ENCODE results near the gene PLXNB2.

PLXNB2 gene

GRCh38 chr22:50296658-50297490 lies 10.6 kb downstream of the PLXNB2 start:
- TF ChIP-seq CTCF (IDR thresholded peaks at IDR 0.05; ENCODE audit: low read depth, low read length) = no peak
- no peak for TF ChIP-seq EZH2phosphoT487 (IDR thresholded peaks at IDR 0.05; ENCODE audit: low read depth)
- Histone ChIP-seq H3K27me3 (ENCODE audit: low read depth, low read length) (no peaks in the 10 kb centered on the region), H2AFZ (ENCODE audit: low read depth, low read length) (no peak overlapping the region), H3K9me3 (ENCODE audit: insufficient read depth, low read length) (no peaks in the 10 kb centered on the region), H3K4me3 (ENCODE audit: low read length) (no peak overlapping the region), H4K20me1 (ENCODE audit: insufficient read depth, low read length) (peaks cover 70% of the 10 kb centered on the region), H3K79me2 (ENCODE audit: low read length) (peaks cover 83% of the 10 kb centered on the region), H3K4me1 (ENCODE audit: low read length) (peaks cover 32% of the 10 kb centered on the region), H3K9ac (ENCODE audit: low read length) (no peak overlapping the region), H3K4me2 (ENCODE audit: low read length) (no peak overlapping the region), H3K27ac (ENCODE audit: low read length) (no peak overlapping the region), H3K36me3 (replicated peaks; ENCODE audit: low read depth, low read length) (no peaks in the 10 kb centered on the region)

- H3K27ac ChIP-seq (ENCODE audit: low read length) = peak overlapping the region; percentile 4; the same call in 1 of the 2 replicates
- peak overlapping the region; percentile 31; the same call in 1 of the 2 replicates for H3K9ac ChIP-seq (ENCODE audit: low read length)
- H3K9me3 ChIP-seq (ENCODE audit: insufficient read depth, low read length) = no peaks in the 10 kb centered on the region
- H4K20me1 ChIP-seq (ENCODE audit: insufficient read depth, low read length) = peaks cover 70% of the 10 kb centered on the region
- H3K4me1 ChIP-seq (ENCODE audit: low read length) = peaks cover 32% of the 10 kb centered on the region
- peak overlapping the region; percentile 66 for H3K4me3 ChIP-seq (ENCODE audit: low read length)
- peak overlapping the region; percentile 79 for H3K4me2 ChIP-seq (ENCODE audit: low read length)
- no peaks in the 10 kb centered on the region for H3K27me3 ChIP-seq (ENCODE audit: low read depth, low read length)
- H2AFZ ChIP-seq (ENCODE audit: low read depth, low read length) = no peak overlapping the region
- TF ChIP-seq CTCF (IDR thresholded peaks at IDR 0.05; ENCODE audit: low read depth, low read length) (no peak), EZH2phosphoT487 (IDR thresholded peaks at IDR 0.05; ENCODE audit: low read depth) (no peak)
- H3K36me3 ChIP-seq (replicated peaks; ENCODE audit: low read depth, low read length) = no peaks in the 10 kb centered on the region
- H3K79me2 ChIP-seq (ENCODE audit: low read length) = peaks cover 68% of the 10 kb centered on the region
These were observed 13.2 kb downstream of the PLXNB2 start for GRCh38 chr22:50294319-50294656.

GRCh38 chr22:50293441-50294318 lies 13.8 kb downstream of the PLXNB2 start:
- H3K36me3 ChIP-seq (replicated peaks; ENCODE audit: low read depth, low read length) = no peaks in the 10 kb centered on the region
- peaks cover 65% of the 10 kb centered on the region for H3K79me2 ChIP-seq (ENCODE audit: low read length)
- H3K4me1 ChIP-seq (ENCODE audit: low read length) = peaks cover 32% of the 10 kb centered on the region
- H3K4me3 ChIP-seq (ENCODE audit: low read length) = peak overlapping the region; percentile 66
- no peaks in the 10 kb centered on the region for H3K9me3 ChIP-seq (ENCODE audit: insufficient read depth, low read length)
- no peak overlapping the region for H2AFZ ChIP-seq (ENCODE audit: low read depth, low read length)
- peaks cover 67% of the 10 kb centered on the region for H4K20me1 ChIP-seq (ENCODE audit: insufficient read depth, low read length)
- TF ChIP-seq CTCF (IDR thresholded peaks at IDR 0.05; ENCODE audit: low read depth, low read length) (no peak), EZH2phosphoT487 (IDR thresholded peaks at IDR 0.05; ENCODE audit: low read depth) (no peak)
- peak overlapping the region; percentile 31 for H3K9ac ChIP-seq (ENCODE audit: low read length)
- no peaks in the 10 kb centered on the region for H3K27me3 ChIP-seq (ENCODE audit: low read depth, low read length)
- peak overlapping the region; percentile 79 for H3K4me2 ChIP-seq (ENCODE audit: low read length)
- H3K27ac ChIP-seq (ENCODE audit: low read length) = peak overlapping the region; percentile 4; the same call in 1 of the 2 replicates

Measured in OCI-LY3 (cell line).